B cell (primary cell): ENCODE results near the gene C1orf115.

Experiments used
- EZH2 ChIP-seq: IDR thresholded peaks from 2 replicates; pipeline ENCODE4 v1.6.1; 2012; ENCODE audit warnings: borderline replicate concordance, low read depth, mild to moderate bottlenecking, moderate library complexity, low read length; ENCODE audit not compliant: insufficient read depth, poor library complexity, severe bottlenecking
- TF ChIP-seq, protein P1 (sequence below): fragments of 200-600 bp; IDR thresholded peaks from one replicate; pipeline ENCODE4 v1.8.0; 2022; ENCODE audit warnings: antibody characterized with exemption, mild to moderate bottlenecking

DNA sequence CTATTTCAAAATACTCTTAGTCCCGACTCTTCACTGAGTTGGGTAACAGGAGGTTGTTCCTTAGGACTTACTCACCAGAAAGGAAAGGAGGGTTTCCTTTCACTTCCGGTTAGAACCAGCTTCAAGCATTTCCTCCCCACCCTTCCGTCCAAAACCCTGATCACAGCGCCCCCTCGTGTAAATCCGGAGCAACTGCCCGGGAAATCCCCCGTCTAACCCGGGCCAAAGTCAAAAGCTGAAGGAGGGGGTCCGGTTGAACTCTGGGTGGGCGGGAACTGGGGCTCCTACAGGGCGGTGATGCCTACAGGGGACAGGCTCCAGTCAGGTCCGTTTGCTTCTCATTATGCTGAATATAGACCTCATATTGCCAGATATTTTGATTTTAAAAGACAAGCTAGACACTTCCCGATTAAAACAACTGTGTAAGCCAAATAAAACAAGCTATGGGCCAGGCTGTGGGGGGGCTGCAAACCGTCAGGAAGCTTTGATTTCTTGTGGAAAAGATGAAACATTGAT, 43.0 kb downstream of the C1orf115 start:
- TF ChIP-seq, protein P1, sequence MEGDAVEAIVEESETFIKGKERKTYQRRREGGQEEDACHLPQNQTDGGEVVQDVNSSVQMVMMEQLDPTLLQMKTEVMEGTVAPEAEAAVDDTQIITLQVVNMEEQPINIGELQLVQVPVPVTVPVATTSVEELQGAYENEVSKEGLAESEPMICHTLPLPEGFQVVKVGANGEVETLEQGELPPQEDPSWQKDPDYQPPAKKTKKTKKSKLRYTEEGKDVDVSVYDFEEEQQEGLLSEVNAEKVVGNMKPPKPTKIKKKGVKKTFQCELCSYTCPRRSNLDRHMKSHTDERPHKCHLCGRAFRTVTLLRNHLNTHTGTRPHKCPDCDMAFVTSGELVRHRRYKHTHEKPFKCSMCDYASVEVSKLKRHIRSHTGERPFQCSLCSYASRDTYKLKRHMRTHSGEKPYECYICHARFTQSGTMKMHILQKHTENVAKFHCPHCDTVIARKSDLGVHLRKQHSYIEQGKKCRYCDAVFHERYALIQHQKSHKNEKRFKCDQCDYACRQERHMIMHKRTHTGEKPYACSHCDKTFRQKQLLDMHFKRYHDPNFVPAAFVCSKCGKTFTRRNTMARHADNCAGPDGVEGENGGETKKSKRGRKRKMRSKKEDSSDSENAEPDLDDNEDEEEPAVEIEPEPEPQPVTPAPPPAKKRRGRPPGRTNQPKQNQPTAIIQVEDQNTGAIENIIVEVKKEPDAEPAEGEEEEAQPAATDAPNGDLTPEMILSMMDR, result peak; percentile 87
- no peak for TF ChIP-seq EZH2
